HCT116 (cell line): Measurements from ENCODE around the gene SETD2. TPM values are rescaled to one million over a fixed set of nuclear protein-coding genes. Genes with fewer than 3 reads are reported as not detected.

Experiments used
- ATAC-seq: fragments of 200-7000 bp; cut with Tn5 transposase; 2 replicates; pipeline ENCODE4 v1.9.1; 2020; ENCODE audit warnings: mild to moderate bottlenecking, moderate library complexity
- BruUV-seq: library from RNA; stranded (reverse); fragments of 400-500 nt; replicated peaks from 2 replicates; lab custom pipeline; 2021; lab: Mats Ljungman, UMichigan
- CTCF ChIA-PET: fragments of 300-600 bp; sonication (Branson Sonifier 250); formaldehyde crosslinking; loops from one replicate; lab custom pipeline; 2021; ENCODE audit warnings: antibody characterized with exemption; lab: Charles Lee
- POLR2A ChIA-PET: fragments of 300-600, 350-600 bp; sonication (Branson Sonifier 250); formaldehyde crosslinking; loops from one replicate; lab custom pipeline; 2021; ENCODE audit warnings: antibody characterized with exemption; lab: Charles Lee
- RAD21 ChIA-PET, 2 experiments: fragments of 300-600 bp; sonication (Branson Sonifier 250); formaldehyde crosslinking; loops; one replicate each; lab custom pipeline; 2023; ENCODE audit warnings: low total read pairs in 2 of 2; ENCODE audit not compliant: uncharacterized antibody in 2 of 2, unreplicated experiment in 2 of 2, low non-redundant PET in 1 of 2; lab: Charles Lee
- DNase-seq: peaks from one replicate; pipeline ENCODE4 v3.0.0-alpha.2; 2010; ENCODE audit warnings: low read depth, low spot score
- H2AFZ ChIP-seq: fragments of 200-600 bp; shearing (Covaris generic), sonication (generic); 2 replicates; pipeline ENCODE4 v1.6.1; 2017; ENCODE audit warnings: low read depth, mixed run types, mixed read lengths, antibody characterized with exemption, low read length; ENCODE audit not compliant: poor library complexity, severe bottlenecking
- H3K27ac ChIP-seq: 2 replicates; pipeline ENCODE4 v1.5.1; 2012; ENCODE audit warnings: low read depth, low read length
- H3K27me3 ChIP-seq: fragments of 200-600 bp; sonication (generic); 2 replicates; pipeline ENCODE4 v1.6.1; 2016; ENCODE audit warnings: mixed run types, low read length, mixed read lengths; ENCODE audit not compliant: insufficient read depth
- H3K36me3 ChIP-seq, 2 experiments: fragments of 200-500 bp in 1 of 2; fragments of 200-600 bp in 1 of 2; sonication (Bioruptor generic) in 1 of 2; sonication (generic) in 1 of 2; 2 replicates each; pipeline versions ENCODE4 v1.5.1 to v1.6.1; 2014 to 2016; ENCODE audit warnings: low read length in 2 of 2, inconsistent platforms in 1 of 2, mixed read lengths in 1 of 2, mixed run types in 1 of 2; ENCODE audit not compliant: insufficient read depth in 2 of 2, control insufficient read depth in 1 of 2
- H3K4me1 ChIP-seq, 2 experiments: fragments of 200-600 bp in 1 of 2; sonication (generic) in 1 of 2; 2 replicates each; pipeline versions ENCODE4 v1.5.1 to v1.6.1; 2012 to 2017; ENCODE audit warnings: low read length in 2 of 2, inconsistent platforms in 1 of 2, mild to moderate bottlenecking in 1 of 2, mixed read lengths in 1 of 2, mixed run types in 1 of 2, moderate library complexity in 1 of 2; ENCODE audit not compliant: insufficient read depth in 2 of 2, control insufficient read depth in 1 of 2
- H3K4me2 ChIP-seq: fragments of 200-600 bp; sonication (generic); 2 replicates; pipeline ENCODE4 v1.6.1; 2017; ENCODE audit warnings: mixed run types, low read length, mixed read lengths
- H3K4me3 ChIP-seq, 2 experiments: fragments of 200-600 bp in 1 of 2; sonication (generic) in 1 of 2; replicated peaks in 1 of 2; 2 replicates each; pipeline ENCODE4 v1.5.1; 2011 to 2016; ENCODE audit warnings: low read length in 2 of 2, control low read depth in 1 of 2, low read depth in 1 of 2, mild to moderate bottlenecking in 1 of 2, mixed read lengths in 1 of 2, mixed run types in 1 of 2
- H3K79me2 ChIP-seq: fragments of 200-600 bp; sonication (generic); 2 replicates; pipeline ENCODE4 v1.6.1; 2017; ENCODE audit warnings: mild to moderate bottlenecking, mixed run types, low read length, moderate library complexity, mixed read lengths; ENCODE audit not compliant: insufficient read depth
- H3K9ac ChIP-seq: fragments of 200-600 bp; sonication (generic); 2 replicates; pipeline ENCODE4 v1.6.1; 2016; ENCODE audit warnings: low read length, mixed read lengths
- H3K9me2 ChIP-seq: fragments of 200-600 bp; sonication (generic), shearing (Covaris generic); 2 replicates; pipeline ENCODE4 v1.6.1; 2017; ENCODE audit warnings: mixed run types, mild to moderate bottlenecking, moderate library complexity; ENCODE audit not compliant: insufficient read depth
- H3K9me3 ChIP-seq, 2 experiments: fragments of 200-500 bp in 1 of 2; fragments of 200-600 bp in 1 of 2; sonication (Bioruptor generic) in 1 of 2; sonication (generic) in 1 of 2; 2 replicates each; pipeline ENCODE4 v1.6.1; 2014 to 2017; ENCODE audit warnings: low read length in 2 of 2, mixed read lengths in 2 of 2, inconsistent platforms in 1 of 2, low read depth in 1 of 2, mild to moderate bottlenecking in 1 of 2, mixed run types in 1 of 2, moderate library complexity in 1 of 2; ENCODE audit not compliant: control insufficient read depth in 1 of 2, insufficient read depth in 1 of 2
- H4K20me1 ChIP-seq: fragments of 200-600 bp; sonication (generic), shearing (Covaris generic); 2 replicates; pipeline ENCODE4 v1.6.1; 2017; ENCODE audit warnings: mixed run types, mild to moderate bottlenecking, moderate library complexity; ENCODE audit not compliant: insufficient read depth
- CBX3 ChIP-seq: IDR thresholded peaks from 2 replicates; pipeline ENCODE4 v1.6.1; 2012; ENCODE audit warnings: low read depth
- EZH2phosphoT487 ChIP-seq: fragments of 200-600 bp; IDR thresholded peaks from 2 replicates; pipeline ENCODE4 v1.6.1; 2018; ENCODE audit warnings: antibody characterized with exemption, borderline replicate concordance
- JUND ChIP-seq: IDR thresholded peaks from 2 replicates; pipeline ENCODE4 v1.6.1; 2012
- MAX ChIP-seq: IDR thresholded peaks from 2 replicates; pipeline ENCODE4 v1.6.1; 2012
- POLR2AphosphoS5 ChIP-seq: IDR thresholded peaks from 2 replicates; pipeline ENCODE4 v1.6.1; 2011; ENCODE audit warnings: mild to moderate bottlenecking, low read depth, low read length, moderate library complexity
- RAD21 ChIP-seq: IDR thresholded peaks from 2 replicates; pipeline ENCODE4 v1.6.1; 2012; ENCODE audit warnings: low read depth, mild to moderate bottlenecking
- SIN3A ChIP-seq: IDR thresholded peaks from 2 replicates; pipeline ENCODE4 v1.6.1; 2012; ENCODE audit warnings: low read depth
- SP1 ChIP-seq: IDR thresholded peaks from 2 replicates; pipeline ENCODE4 v1.6.1; 2012; ENCODE audit warnings: low read depth
- ZBTB33 ChIP-seq: IDR thresholded peaks from 2 replicates; pipeline ENCODE4 v1.6.1; 2011; ENCODE audit warnings: mild to moderate bottlenecking, low read length, moderate library complexity; ENCODE audit not compliant: insufficient replicate concordance; ENCODE audit errors: extremely low read depth
- ZFX ChIP-seq: fragments of 450-650 bp; IDR thresholded peaks from 2 replicates; pipeline ENCODE4 v1.6.1; 2017
- ZNF274 ChIP-seq: fragments of 200-500 bp; sonication (Bioruptor generic); IDR thresholded peaks from 2 replicates; pipeline ENCODE4 v1.6.1; 2014; ENCODE audit warnings: mild to moderate bottlenecking, low read depth, low read length, inconsistent platforms
- intact Hi-C: fragments of 100-400 bp; cut with micrococcal nuclease; formaldehyde crosslinking; loops from 2 replicates; pipeline ENCODE4 v1.10.0; 2022
- total RNA-seq: library from RNA; stranded (reverse); gene quantifications from one replicate; pipeline ENCODE4 v1.2.1, GENCODE V29; 2021; ENCODE audit not compliant: unreplicated experiment
- TF ChIP-seq, protein P1 (sequence below): IDR thresholded peaks from 2 replicates; pipeline ENCODE4 v1.6.1; 2012; ENCODE audit warnings: low read depth

SETD2 gene
- total RNA-seq, 1 experiment from 2014 or later, result 33.0 TPM

DNA sequence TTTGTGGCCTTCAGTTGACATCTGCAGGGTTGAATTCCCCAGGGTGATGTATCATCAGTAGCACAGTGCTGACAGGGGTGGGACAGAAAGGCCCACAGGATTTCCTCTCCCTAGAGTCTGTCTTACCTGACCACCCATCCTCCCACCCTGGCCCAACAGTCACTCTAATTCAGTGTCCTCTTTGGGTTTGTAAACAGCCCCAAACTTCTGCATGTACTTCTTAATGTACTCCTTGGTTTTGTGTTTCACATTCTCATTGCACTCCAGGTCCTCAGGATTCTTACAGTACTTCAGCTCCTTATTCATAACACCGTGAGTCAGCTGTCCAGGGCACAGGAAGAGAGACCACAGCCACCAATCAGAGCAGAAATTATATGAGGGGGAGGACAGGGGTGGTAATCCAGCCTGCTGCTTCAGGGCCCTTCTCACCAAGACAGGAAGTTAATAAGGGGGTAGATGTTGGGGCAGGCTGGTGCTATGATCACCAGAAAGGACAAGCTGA is 146.9 kb downstream of the SETD2 start:
- H3K79me2 ChIP-seq, result no peaks in the 10 kb centered on the region
- no peak overlapping the region for H3K4me2 ChIP-seq
- H3K4me1 ChIP-seq, result peaks cover 0 to 5% of the 10 kb centered on the region in 2 experiments; a peak in 1 of 4 replicates
- POLR2A ChIA-PET, result no interaction called here
- TSS peak; percentile 40 for BruUV-seq
- no peaks in the 10 kb centered on the region for H3K9me3 ChIP-seq
- peaks cover 3 to 4% of the 10 kb centered on the region in 2 experiments; a peak in 2 of 4 replicates for H3K36me3 ChIP-seq
- no peak overlapping the region for H3K4me3 ChIP-seq
- RAD21 ChIA-PET, result no interaction called here
- TF ChIP-seq CBX3, result no peak
- no peak for TF ChIP-seq SP1
- no peak for TF ChIP-seq POLR2AphosphoS5
- no peak for TF ChIP-seq JUND
- TF ChIP-seq ZNF274, result no peak
- TF ChIP-seq ZBTB33, result no peak
- TF ChIP-seq, protein P1, sequence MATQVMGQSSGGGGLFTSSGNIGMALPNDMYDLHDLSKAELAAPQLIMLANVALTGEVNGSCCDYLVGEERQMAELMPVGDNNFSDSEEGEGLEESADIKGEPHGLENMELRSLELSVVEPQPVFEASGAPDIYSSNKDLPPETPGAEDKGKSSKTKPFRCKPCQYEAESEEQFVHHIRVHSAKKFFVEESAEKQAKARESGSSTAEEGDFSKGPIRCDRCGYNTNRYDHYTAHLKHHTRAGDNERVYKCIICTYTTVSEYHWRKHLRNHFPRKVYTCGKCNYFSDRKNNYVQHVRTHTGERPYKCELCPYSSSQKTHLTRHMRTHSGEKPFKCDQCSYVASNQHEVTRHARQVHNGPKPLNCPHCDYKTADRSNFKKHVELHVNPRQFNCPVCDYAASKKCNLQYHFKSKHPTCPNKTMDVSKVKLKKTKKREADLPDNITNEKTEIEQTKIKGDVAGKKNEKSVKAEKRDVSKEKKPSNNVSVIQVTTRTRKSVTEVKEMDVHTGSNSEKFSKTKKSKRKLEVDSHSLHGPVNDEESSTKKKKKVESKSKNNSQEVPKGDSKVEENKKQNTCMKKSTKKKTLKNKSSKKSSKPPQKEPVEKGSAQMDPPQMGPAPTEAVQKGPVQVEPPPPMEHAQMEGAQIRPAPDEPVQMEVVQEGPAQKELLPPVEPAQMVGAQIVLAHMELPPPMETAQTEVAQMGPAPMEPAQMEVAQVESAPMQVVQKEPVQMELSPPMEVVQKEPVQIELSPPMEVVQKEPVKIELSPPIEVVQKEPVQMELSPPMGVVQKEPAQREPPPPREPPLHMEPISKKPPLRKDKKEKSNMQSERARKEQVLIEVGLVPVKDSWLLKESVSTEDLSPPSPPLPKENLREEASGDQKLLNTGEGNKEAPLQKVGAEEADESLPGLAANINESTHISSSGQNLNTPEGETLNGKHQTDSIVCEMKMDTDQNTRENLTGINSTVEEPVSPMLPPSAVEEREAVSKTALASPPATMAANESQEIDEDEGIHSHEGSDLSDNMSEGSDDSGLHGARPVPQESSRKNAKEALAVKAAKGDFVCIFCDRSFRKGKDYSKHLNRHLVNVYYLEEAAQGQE, result no peak
- TF ChIP-seq SIN3A, result no peak
- TF ChIP-seq MAX, result no peak
- no peak for TF ChIP-seq EZH2phosphoT487
- TF ChIP-seq ZFX, result no peak
- TF ChIP-seq RAD21, result no peak
- no peaks in the 10 kb centered on the region for H4K20me1 ChIP-seq
- CTCF ChIA-PET, result no interaction called here
- ATAC-seq, result no peak
- no peak overlapping the region for H2AFZ ChIP-seq
- no peaks in the 10 kb centered on the region for H3K9me2 ChIP-seq
- H3K27ac ChIP-seq, result no peak overlapping the region
- no peaks in the 10 kb centered on the region for H3K27me3 ChIP-seq
- intact Hi-C loops, result no loop called here
- H3K9ac ChIP-seq, result no peak overlapping the region
- DNase-seq, result no peak
